Lower leg skin (tissue), 4 donors: ENCODE data around the gene FBXL16. TPM values are rescaled to one million over a fixed set of nuclear protein-coding genes. Genes with fewer than 3 reads are reported as not detected.

Experiments
- DNase-seq, 2 donors: peaks; one replicate each; pipeline ENCODE4 v3.0.0-alpha.2; 2019; ENCODE audit warnings: low spot score in 2 of 2
- H3K4me3 ChIP-seq: fragments of 200-600 bp; sonication (generic); 2 replicates; pipeline ENCODE4 v1.5.1; 2017; ENCODE audit warnings: mild to moderate bottlenecking, low read depth; ENCODE audit not compliant: poor library complexity, severe bottlenecking
- POLR2A ChIP-seq, 2 donors: fragments of 450-650 bp; IDR thresholded peaks; one replicate each; pipeline ENCODE4 v1.6.1; 2016 to 2017; ENCODE audit warnings: antibody characterized with exemption in 2 of 2, mild to moderate bottlenecking in 1 of 2, moderate library complexity in 1 of 2
- WGBS, 2 donors: methylation state at CpG; one replicate each; pipeline ENCODE4 v1.1.5; 2018; 5-methylcytosine and 5-hydroxymethylcytosine counted together
- intact Hi-C: fragments of 100-400 bp; cut with DNase I; formaldehyde crosslinking; loops from one replicate; pipeline ENCODE4 v1.15.0; 2023; ENCODE audit warnings: low total_unique reads
- total RNA-seq, 4 donors: library from RNA; depleted of rRNA; stranded (reverse); fragments of >200 nt; gene quantifications; one replicate each; pipeline ENCODE4 v1.1.0, GENCODE V29; 2016
- TF ChIP-seq, protein P1 (sequence below), 3 donors: fragments of 450-650 bp; IDR thresholded peaks; one replicate each; pipeline ENCODE4 v1.5.1; 2016; ENCODE audit warnings: antibody characterized with exemption in 3 of 3, mild to moderate bottlenecking in 3 of 3, moderate library complexity in 2 of 3

Gene FBXL16
- total RNA-seq, 4 donors from 2014 or later = 18.3 to 33.6 (median 25.2) TPM

- 52 to 57% methylated on average over 13 to 14 of the region's 23 CpGs for WGBS, 2 donors
- intact Hi-C loops = no loop called here
- no peak overlapping the region for H3K4me3 ChIP-seq
- no peak for DNase-seq
- TF ChIP-seq, protein P1, sequence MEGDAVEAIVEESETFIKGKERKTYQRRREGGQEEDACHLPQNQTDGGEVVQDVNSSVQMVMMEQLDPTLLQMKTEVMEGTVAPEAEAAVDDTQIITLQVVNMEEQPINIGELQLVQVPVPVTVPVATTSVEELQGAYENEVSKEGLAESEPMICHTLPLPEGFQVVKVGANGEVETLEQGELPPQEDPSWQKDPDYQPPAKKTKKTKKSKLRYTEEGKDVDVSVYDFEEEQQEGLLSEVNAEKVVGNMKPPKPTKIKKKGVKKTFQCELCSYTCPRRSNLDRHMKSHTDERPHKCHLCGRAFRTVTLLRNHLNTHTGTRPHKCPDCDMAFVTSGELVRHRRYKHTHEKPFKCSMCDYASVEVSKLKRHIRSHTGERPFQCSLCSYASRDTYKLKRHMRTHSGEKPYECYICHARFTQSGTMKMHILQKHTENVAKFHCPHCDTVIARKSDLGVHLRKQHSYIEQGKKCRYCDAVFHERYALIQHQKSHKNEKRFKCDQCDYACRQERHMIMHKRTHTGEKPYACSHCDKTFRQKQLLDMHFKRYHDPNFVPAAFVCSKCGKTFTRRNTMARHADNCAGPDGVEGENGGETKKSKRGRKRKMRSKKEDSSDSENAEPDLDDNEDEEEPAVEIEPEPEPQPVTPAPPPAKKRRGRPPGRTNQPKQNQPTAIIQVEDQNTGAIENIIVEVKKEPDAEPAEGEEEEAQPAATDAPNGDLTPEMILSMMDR (IDR thresholded peaks at IDR 0.05) = no peak
- no peak for TF ChIP-seq POLR2A (IDR thresholded peaks at IDR 0.05)
Measured at GRCh38 chr16:725463-726187, 20.0 kb upstream of the FBXL16 start.

- TF ChIP-seq POLR2A (IDR thresholded peaks at IDR 0.05) = no peak
- TF ChIP-seq, protein P1 (IDR thresholded peaks at IDR 0.05) = no peak
- no peak overlapping the region for H3K4me3 ChIP-seq
- 62 to 72% methylated on average over 7 of the region's 7 CpGs for WGBS, 2 donors
- intact Hi-C loops = no loop called here
- DNase-seq = no peak
Measured at GRCh38 chr16:725041-725376, 19.4 kb upstream of the FBXL16 start.

DNA sequence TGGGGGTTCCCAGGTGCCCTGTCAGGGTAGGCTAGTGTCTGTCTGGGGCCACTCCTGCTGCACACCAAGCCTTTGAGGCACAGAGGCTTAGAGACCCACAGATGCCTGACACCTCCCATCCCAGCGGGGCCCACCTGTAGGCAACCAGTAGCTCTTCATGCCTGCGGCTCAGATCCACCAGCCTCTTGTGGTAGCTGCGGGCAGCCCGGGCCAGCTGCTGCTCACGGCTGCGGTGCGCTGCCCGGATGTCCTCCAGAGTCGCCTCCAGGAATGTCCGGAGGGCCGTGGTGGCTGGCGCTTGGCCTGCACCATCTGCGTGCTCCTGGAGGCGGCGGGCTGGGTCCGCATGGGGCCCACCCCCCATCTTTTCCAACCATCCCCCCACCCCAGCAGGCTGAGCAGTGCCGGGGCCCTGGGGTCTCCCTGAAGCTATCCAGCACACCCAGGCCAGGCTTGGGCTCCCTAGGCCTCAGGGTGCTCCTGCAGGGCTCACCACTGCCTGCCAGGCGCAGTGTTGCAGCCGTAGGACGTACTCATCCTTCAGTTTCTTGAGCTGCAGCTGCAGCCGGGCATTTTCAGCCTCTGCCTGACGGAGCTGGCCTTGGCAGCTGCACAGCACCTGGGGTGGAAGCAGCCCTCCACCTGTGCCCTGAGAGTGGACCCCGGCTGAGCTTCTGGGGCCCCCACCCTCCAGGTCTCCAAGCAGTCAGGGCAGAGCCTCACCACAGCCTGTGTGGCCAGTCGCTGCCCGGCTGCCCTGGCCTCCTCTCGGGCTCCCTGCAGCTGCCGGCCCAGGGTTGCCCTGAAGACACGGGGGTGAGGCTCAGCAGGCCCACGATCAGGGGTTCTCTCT is 18.8 kb upstream of the FBXL16 start:
- WGBS, 2 donors = 52 to 80% methylated on average over 1 to 17 of the region's 29 CpGs
- no peak overlapping the region for H3K4me3 ChIP-seq
- TF ChIP-seq, protein P1 (IDR thresholded peaks at IDR 0.05) = no peak
- TF ChIP-seq POLR2A (IDR thresholded peaks at IDR 0.05) = no peak
- DNase-seq = no peak
- intact Hi-C loops = no loop called here

GRCh38 chr16:723695-724094 is 18.1 kb upstream of the FBXL16 start:
- 79 to 80% methylated on average over 9 of the region's 9 CpGs for WGBS, 2 donors
- no peak for DNase-seq
- H3K4me3 ChIP-seq = no peak overlapping the region
- intact Hi-C loops = no loop called here
- TF ChIP-seq, protein P1 (IDR thresholded peaks at IDR 0.05) = no peak
- TF ChIP-seq POLR2A (IDR thresholded peaks at IDR 0.05) = no peak

DNA sequence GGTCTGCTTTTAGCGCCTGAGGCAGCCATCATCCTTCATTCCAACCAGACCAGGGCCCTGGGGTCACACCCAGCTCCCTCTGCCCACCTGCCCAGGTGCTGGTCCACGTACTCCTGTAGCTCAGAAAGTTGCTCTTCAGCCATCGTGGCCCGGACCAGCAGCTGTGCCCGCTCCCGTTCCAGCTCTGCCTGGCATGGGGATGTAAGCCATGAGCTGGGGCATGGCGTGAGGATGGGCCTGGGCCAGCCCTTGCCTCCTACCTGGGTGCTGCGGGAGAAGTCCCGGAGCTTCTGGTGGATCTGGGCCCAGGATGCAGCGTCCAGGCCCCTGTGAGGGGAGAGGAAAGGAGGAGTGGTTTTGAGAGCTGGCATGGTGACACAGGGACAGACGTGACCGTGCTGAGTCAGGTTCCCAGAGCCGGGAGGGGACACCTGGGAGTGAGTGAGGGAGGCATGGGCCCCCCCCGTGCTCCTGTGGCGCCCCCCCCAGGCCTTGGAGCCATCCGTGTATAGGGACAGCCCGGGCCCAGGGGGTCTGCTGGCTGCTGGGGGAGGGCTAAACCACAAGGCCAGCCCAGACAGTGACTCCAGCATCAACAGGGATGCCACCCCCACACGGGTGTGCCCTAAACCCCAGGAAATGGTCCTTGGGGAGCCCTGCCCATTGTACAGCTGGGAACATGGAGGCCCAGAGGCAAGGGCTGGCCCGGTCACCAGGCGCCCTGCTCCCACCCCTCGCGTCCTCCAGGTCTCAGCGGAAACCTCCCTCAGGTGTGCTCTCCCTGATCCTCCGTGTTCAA is 17.4 kb upstream of the FBXL16 start:
- DNase-seq = no peak
- no peak overlapping the region for H3K4me3 ChIP-seq
- TF ChIP-seq, protein P1 (IDR thresholded peaks at IDR 0.05) = no peak
- TF ChIP-seq POLR2A (IDR thresholded peaks at IDR 0.05) = no peak
- intact Hi-C loops = no loop called here
- WGBS, 2 donors = 73 to 80% methylated on average over 23 to 24 of the region's 24 CpGs
